ENCODE data around the gene LBHD1. TPM values are rescaled to one million over a fixed set of nuclear protein-coding genes. Genes with fewer than 3 reads are reported as not detected.
A peak's percentile ranks its signal among the peaks of the same experiment; 100 is the strongest.

Gene LBHD1
- total RNA-seq = 10 to 100 TPM; 11.9 to 15.5 TPM

GRCh38 chr11:62671608-62672389 is at the start of gene LBHD1, which contains the start of gene UQCC3:
TSS of gene LBHD1 (minus strand) at chr11:62672267. CDS start at chr11:62670031, 2,236 bp downstream.
TSS of gene UQCC3 (plus strand) at chr11:62671673. CDS start at chr11:62671746, 73 bp downstream.
- peaks cover 54% of the 10 kb centered on the region for H3K4me1 Mint-ChIP-seq
- intact Hi-C loops (cut with DNase I, micrococcal nuclease) = loop anchor here (1.0 to 5.0 kb wide), 8 partner anchors 25 to 171 kb away; partner anchors contain the start of genes HNRNPUL2 (in 2 of the 2), BSCL2 (in 1 of the 2), GANAB (in 1 of the 2) and GNG3 (in 1 of the 2)

GRCh38 chr11:62719302-62719978 is 47.4 kb upstream of the LBHD1 start:
- Mint-ChIP-seq H3K4me3 (no peak overlapping the region), H3K4me1 (peaks cover 40% of the 10 kb centered on the region), H3K9me3 (ENCODE audit: low read depth) (no peaks in the 10 kb centered on the region), H3K27me3 (no peaks in the 10 kb centered on the region), H3K27ac (peak overlapping the region; percentile 56), H3K36me3 (ENCODE audit: low read depth) (peaks cover 86% of the 10 kb centered on the region)
- ChIA-PET CTCF (interaction anchor here (0.9 kb wide), 1 partner anchor 9 kb away, joined by 3 read pairs; no protein-coding TSS in a partner anchor), POLR2A (interaction anchor here (0.6 kb wide), 1 partner anchor 8 kb away, joined by 4 read pairs; no protein-coding TSS in a partner anchor)
- DNase-seq = no peak
- intact Hi-C loops (cut with DNase I, micrococcal nuclease) = no loop called here
- ATAC-seq = peak; percentile 49

More at GRCh38 chr11:62671608-62672389, at the start of gene LBHD1, which contains the start of gene UQCC3:
- Mint-ChIP-seq H3K4me3 (peak within 1 kb of the TSS; percentile 91), H3K9me3 (ENCODE audit: low read depth) (no peaks in the 10 kb centered on the region), H3K27ac (peak within 1 kb of the TSS; percentile 96), H3K36me3 (ENCODE audit: low read depth) (peaks cover 53% of the 10 kb centered on the region), H3K27me3 (no peaks in the 10 kb centered on the region)
- DNase-seq (peak; percentile 86), ATAC-seq (peak; percentile 88)
- ChIA-PET CTCF (interaction anchor here (0.5 to 2.2 kb wide), 17 partner anchors 9 to 247 kb away, joined by 3 to 7 read pairs (median 4); partner anchors contain the start of genes B3GAT3, INTS5, MTA2 and SLC3A2), POLR2A (interaction anchor here (0.7 to 3.0 kb wide), 20 partner anchors 9 to 210 kb away, joined by 3 to 24 read pairs (median 4); partner anchors contain the start of genes B3GAT3, BSCL2, EEF1G and GANAB)

- ChIA-PET CTCF (interaction anchor here (0.6 kb wide), 1 partner anchor 15 kb away, joined by 3 read pairs; no protein-coding TSS in a partner anchor), POLR2A (no interaction called here)
- H3K4me1 Mint-ChIP-seq = peaks cover 44% of the 10 kb centered on the region
- peaks cover 78% of the 10 kb centered on the region for H3K36me3 Mint-ChIP-seq (ENCODE audit: low read depth)
- H3K27me3 Mint-ChIP-seq = no peaks in the 10 kb centered on the region
- intact Hi-C loops (cut with DNase I, micrococcal nuclease) = no loop called here
- DNase-seq (no peak), ATAC-seq (no peak)
- H3K9me3 Mint-ChIP-seq (ENCODE audit: low read depth) = no peaks in the 10 kb centered on the region
- H3K4me3 Mint-ChIP-seq = no peak overlapping the region
- no peak overlapping the region for H3K27ac Mint-ChIP-seq
These were observed 44.7 kb upstream of the LBHD1 start for GRCh38 chr11:62716816-62717215.

GRCh38 chr11:62716206-62716605 is 44.1 kb upstream of the LBHD1 start:
- ChIA-PET CTCF (interaction anchor here (1.6 kb wide), 1 partner anchor 21 kb away, joined by 3 read pairs; no protein-coding TSS in a partner anchor), POLR2A (interaction anchor here (0.7 kb wide), 1 partner anchor 36 kb away, joined by 7 read pairs; no protein-coding TSS in a partner anchor)
- no peaks in the 10 kb centered on the region for H3K9me3 Mint-ChIP-seq (ENCODE audit: low read depth)
- no peak overlapping the region for H3K4me3 Mint-ChIP-seq
- no peaks in the 10 kb centered on the region for H3K27me3 Mint-ChIP-seq
- ATAC-seq = no peak
- no peak for DNase-seq
- H3K27ac Mint-ChIP-seq = peak overlapping the region; percentile 47
- H3K36me3 Mint-ChIP-seq (ENCODE audit: low read depth) = peaks cover 74% of the 10 kb centered on the region
- intact Hi-C loops (cut with DNase I, micrococcal nuclease) = no loop called here
- peaks cover 44% of the 10 kb centered on the region for H3K4me1 Mint-ChIP-seq

- Mint-ChIP-seq H3K4me1 (peaks cover 46% of the 10 kb centered on the region), H3K36me3 (ENCODE audit: low read depth) (peaks cover 76% of the 10 kb centered on the region), H3K27ac (peak overlapping the region; percentile 47), H3K9me3 (ENCODE audit: low read depth) (no peaks in the 10 kb centered on the region), H3K27me3 (no peaks in the 10 kb centered on the region), H3K4me3 (no peak overlapping the region)
- ChIA-PET POLR2A (interaction anchor here (0.7 kb wide), 1 partner anchor 35 kb away, joined by 7 read pairs; no protein-coding TSS in a partner anchor), CTCF (interaction anchor here (1.6 kb wide), 1 partner anchor 20 kb away, joined by 3 read pairs; no protein-coding TSS in a partner anchor)
- DNase-seq (no peak), ATAC-seq (no peak)
- intact Hi-C loops (cut with DNase I, micrococcal nuclease) = no loop called here
These were observed 43.4 kb upstream of the LBHD1 start for GRCh38 chr11:62715150-62716130.

- Mint-ChIP-seq H3K9me3 (ENCODE audit: low read depth) (no peaks in the 10 kb centered on the region), H3K4me3 (no peak overlapping the region), H3K4me1 (peaks cover 54% of the 10 kb centered on the region), H3K27ac (peak overlapping the region; percentile 89), H3K36me3 (ENCODE audit: low read depth) (peaks cover 76% of the 10 kb centered on the region), H3K27me3 (no peaks in the 10 kb centered on the region)
- intact Hi-C loops (cut with DNase I, micrococcal nuclease) = no loop called here
- CTCF ChIA-PET = interaction anchor here (1.5 to 2.0 kb wide), 2 partner anchors 11 to 19 kb away, joined by 3 to 5 read pairs; no protein-coding TSS in a partner anchor
- DNase-seq = no peak
- ATAC-seq = no peak
- POLR2A ChIA-PET = interaction anchor here (0.7 to 1.5 kb wide), 2 partner anchors 14 to 143 kb away, joined by 3 read pairs; partner anchors contain the start of gene HNRNPUL2
These were observed 41.3 kb upstream of the LBHD1 start for GRCh38 chr11:62713343-62713742.

GRCh38 chr11:62712861-62713260 is 40.8 kb upstream of the LBHD1 start:
- Mint-ChIP-seq H3K27ac (peak overlapping the region; percentile 89), H3K4me3 (no peak overlapping the region), H3K27me3 (no peaks in the 10 kb centered on the region)

GRCh38 chr11:62712276-62712812 is 40.3 kb upstream of the LBHD1 start:
- Mint-ChIP-seq H3K9me3 (ENCODE audit: low read depth) (no peaks in the 10 kb centered on the region), H3K4me3 (no peak overlapping the region), H3K27ac (peak overlapping the region; percentile 89), H3K4me1 (peaks cover 58% of the 10 kb centered on the region), H3K27me3 (no peaks in the 10 kb centered on the region), H3K36me3 (ENCODE audit: low read depth) (peaks cover 66% of the 10 kb centered on the region)
- ATAC-seq (no peak), DNase-seq (no peak)
- intact Hi-C loops (cut with DNase I, micrococcal nuclease) = no loop called here
- ChIA-PET POLR2A (interaction anchor here (0.6 to 1.5 kb wide), 3 partner anchors 13 to 174 kb away, joined by 3 read pairs; partner anchors contain the start of gene HNRNPUL2), CTCF (interaction anchor here (0.6 to 2.0 kb wide), 2 partner anchors 12 to 53 kb away, joined by 3 to 5 read pairs; no protein-coding TSS in a partner anchor)

More at GRCh38 chr11:62712861-62713260, 40.8 kb upstream of the LBHD1 start:
- POLR2A ChIA-PET = interaction anchor here (1.1 to 1.5 kb wide), 2 partner anchors 12 to 15 kb away, joined by 3 read pairs; partner anchors contain the start of gene HNRNPUL2
- peaks cover 55% of the 10 kb centered on the region for H3K4me1 Mint-ChIP-seq
- intact Hi-C loops (cut with DNase I, micrococcal nuclease) = no loop called here
- DNase-seq (no peak), ATAC-seq (no peak)
- H3K36me3 Mint-ChIP-seq (ENCODE audit: low read depth) = peaks cover 72% of the 10 kb centered on the region
- CTCF ChIA-PET = interaction anchor here (0.6 to 2.0 kb wide), 2 partner anchors 11 to 53 kb away, joined by 3 to 5 read pairs; no protein-coding TSS in a partner anchor
- H3K9me3 Mint-ChIP-seq (ENCODE audit: low read depth) = no peaks in the 10 kb centered on the region

GRCh38 chr11:62710001-62710345 is 37.9 kb upstream of the LBHD1 start:
- H3K4me1 Mint-ChIP-seq = peaks cover 70% of the 10 kb centered on the region
- peak overlapping the region; percentile 86 for H3K4me3 Mint-ChIP-seq
- H3K9me3 Mint-ChIP-seq (ENCODE audit: low read depth) = no peaks in the 10 kb centered on the region
- intact Hi-C loops (cut with DNase I, micrococcal nuclease) = no loop called here
- H3K36me3 Mint-ChIP-seq (ENCODE audit: low read depth) = peaks cover 52% of the 10 kb centered on the region
- DNase-seq (peak; percentile 42), ATAC-seq (no peak)
- H3K27ac Mint-ChIP-seq = peak overlapping the region; percentile 97
- H3K27me3 Mint-ChIP-seq = no peaks in the 10 kb centered on the region
- POLR2A ChIA-PET = interaction anchor here (1.0 to 3.2 kb wide), 7 partner anchors 17 to 146 kb away, joined by 3 to 16 read pairs (median 10); partner anchors contain the start of genes C11orf98, CSKMT, HNRNPUL2 and LBHD1
- CTCF ChIA-PET = interaction anchor here (0.6 to 1.6 kb wide), 5 partner anchors 9 to 158 kb away, joined by 3 to 5 read pairs (median 3); partner anchors contain the start of gene LBHD1

Measured in activated CD4-positive, alpha-beta T cell treated with anti-CD3 and anti-CD28 coated beads for 36 hours (primary cell).